ENCODE data around the gene HLA-DRB1.

DNA sequence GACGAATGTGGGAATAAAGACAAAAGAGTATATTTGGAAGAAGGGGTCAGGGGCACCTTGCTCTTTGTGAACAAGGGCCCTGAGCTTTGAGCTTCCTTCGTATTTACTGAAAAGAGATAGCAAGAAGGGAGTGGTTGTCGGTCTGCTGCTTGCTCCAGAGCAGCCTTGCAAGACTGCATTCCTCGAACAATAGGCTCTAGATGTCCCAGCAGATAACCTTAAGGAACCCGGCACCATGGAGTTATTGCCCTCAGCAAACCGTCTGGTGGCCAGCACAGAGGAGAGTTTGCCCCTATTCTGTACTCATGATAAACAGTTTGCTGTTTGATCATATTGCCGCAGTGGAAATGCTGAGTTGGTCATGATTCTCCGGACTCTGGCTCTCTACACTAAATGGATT, 22.7 kb downstream of the HLA-DRB1 start:
- TF ChIP-seq FOSL2 (IDR thresholded peaks at IDR 0.05) (no peak), FOSL2 (CRISPR knock-in tag; IDR thresholded peaks at IDR 0.05) (no peak), POLR2A (IDR thresholded peaks at IDR 0.05; ENCODE audit: low read length) (no peak), EP300 (IDR thresholded peaks at IDR 0.05) (no peak), CHD2 (IDR thresholded peaks at IDR 0.05; ENCODE audit: low read length, partially characterized antibody) (no peak), SMC3 (IDR thresholded peaks at IDR 0.05) (no peak)
- TF ChIP-seq, protein P1, sequence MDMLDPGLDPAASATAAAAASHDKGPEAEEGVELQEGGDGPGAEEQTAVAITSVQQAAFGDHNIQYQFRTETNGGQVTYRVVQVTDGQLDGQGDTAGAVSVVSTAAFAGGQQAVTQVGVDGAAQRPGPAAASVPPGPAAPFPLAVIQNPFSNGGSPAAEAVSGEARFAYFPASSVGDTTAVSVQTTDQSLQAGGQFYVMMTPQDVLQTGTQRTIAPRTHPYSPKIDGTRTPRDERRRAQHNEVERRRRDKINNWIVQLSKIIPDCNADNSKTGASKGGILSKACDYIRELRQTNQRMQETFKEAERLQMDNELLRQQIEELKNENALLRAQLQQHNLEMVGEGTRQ (IDR thresholded peaks at IDR 0.05), result no peak
- TF ChIP-seq, protein P2, sequence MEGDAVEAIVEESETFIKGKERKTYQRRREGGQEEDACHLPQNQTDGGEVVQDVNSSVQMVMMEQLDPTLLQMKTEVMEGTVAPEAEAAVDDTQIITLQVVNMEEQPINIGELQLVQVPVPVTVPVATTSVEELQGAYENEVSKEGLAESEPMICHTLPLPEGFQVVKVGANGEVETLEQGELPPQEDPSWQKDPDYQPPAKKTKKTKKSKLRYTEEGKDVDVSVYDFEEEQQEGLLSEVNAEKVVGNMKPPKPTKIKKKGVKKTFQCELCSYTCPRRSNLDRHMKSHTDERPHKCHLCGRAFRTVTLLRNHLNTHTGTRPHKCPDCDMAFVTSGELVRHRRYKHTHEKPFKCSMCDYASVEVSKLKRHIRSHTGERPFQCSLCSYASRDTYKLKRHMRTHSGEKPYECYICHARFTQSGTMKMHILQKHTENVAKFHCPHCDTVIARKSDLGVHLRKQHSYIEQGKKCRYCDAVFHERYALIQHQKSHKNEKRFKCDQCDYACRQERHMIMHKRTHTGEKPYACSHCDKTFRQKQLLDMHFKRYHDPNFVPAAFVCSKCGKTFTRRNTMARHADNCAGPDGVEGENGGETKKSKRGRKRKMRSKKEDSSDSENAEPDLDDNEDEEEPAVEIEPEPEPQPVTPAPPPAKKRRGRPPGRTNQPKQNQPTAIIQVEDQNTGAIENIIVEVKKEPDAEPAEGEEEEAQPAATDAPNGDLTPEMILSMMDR (IDR thresholded peaks at IDR 0.05), result no peak
- TF ChIP-seq, protein P3, sequence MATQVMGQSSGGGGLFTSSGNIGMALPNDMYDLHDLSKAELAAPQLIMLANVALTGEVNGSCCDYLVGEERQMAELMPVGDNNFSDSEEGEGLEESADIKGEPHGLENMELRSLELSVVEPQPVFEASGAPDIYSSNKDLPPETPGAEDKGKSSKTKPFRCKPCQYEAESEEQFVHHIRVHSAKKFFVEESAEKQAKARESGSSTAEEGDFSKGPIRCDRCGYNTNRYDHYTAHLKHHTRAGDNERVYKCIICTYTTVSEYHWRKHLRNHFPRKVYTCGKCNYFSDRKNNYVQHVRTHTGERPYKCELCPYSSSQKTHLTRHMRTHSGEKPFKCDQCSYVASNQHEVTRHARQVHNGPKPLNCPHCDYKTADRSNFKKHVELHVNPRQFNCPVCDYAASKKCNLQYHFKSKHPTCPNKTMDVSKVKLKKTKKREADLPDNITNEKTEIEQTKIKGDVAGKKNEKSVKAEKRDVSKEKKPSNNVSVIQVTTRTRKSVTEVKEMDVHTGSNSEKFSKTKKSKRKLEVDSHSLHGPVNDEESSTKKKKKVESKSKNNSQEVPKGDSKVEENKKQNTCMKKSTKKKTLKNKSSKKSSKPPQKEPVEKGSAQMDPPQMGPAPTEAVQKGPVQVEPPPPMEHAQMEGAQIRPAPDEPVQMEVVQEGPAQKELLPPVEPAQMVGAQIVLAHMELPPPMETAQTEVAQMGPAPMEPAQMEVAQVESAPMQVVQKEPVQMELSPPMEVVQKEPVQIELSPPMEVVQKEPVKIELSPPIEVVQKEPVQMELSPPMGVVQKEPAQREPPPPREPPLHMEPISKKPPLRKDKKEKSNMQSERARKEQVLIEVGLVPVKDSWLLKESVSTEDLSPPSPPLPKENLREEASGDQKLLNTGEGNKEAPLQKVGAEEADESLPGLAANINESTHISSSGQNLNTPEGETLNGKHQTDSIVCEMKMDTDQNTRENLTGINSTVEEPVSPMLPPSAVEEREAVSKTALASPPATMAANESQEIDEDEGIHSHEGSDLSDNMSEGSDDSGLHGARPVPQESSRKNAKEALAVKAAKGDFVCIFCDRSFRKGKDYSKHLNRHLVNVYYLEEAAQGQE (IDR thresholded peaks at IDR 0.05), result no peak

Measured in A549 (cell line).